GM21381 (cell line): ENCODE measurements around the gene CARD19.

Source experiments
- ATAC-seq: cut with Tn5 transposase; IDR thresholded peaks from one replicate; pipeline ENCODE4 v1.9.1; 2021; ENCODE audit warnings: mild to moderate bottlenecking, moderate library complexity; ENCODE audit not compliant: unreplicated experiment

The CARD19 gene

DNA sequence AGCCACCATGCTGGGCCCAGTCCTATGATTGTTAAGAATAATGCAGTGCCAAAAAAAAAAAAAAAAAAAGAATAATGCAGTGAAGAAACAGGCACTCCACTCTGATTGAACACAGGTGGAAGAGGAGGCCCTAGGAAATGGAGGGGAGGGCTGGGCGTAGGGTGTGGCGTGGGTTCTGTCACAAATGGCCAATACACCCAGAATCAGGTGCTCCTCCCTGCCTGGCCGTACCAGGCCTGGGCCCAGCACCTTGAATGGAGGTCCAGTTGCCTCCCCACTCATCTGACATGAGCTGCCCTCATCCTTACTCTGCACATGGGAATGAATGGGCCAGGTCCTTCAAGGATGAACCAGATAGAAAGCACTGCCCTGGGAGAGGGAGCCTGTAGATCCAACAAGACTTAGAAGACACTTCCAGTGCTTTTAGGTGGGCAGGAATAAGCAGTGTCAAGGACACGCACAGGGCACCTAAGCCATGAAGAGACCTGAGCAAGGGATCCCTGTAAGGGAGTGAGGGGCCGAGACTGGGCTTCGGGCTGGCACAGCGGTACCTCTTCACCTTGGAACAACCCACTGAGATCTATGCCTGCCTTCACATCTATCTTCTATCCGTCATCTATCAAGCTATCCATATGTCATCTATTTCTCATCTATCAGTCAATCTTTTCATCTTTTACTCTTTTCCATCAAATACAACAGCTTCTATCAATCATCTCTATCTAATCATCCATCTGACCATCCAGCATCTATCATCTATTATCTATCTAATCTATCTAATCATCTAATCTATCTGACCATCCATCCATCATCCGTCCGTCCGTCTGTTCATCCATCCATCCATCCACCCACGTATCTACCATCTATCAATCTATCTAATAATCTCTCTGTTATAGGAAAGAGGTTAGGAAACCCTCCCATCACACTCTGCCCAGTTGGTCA, 22.2 kb downstream of the CARD19 start:
- no peak for ATAC-seq

DNA sequence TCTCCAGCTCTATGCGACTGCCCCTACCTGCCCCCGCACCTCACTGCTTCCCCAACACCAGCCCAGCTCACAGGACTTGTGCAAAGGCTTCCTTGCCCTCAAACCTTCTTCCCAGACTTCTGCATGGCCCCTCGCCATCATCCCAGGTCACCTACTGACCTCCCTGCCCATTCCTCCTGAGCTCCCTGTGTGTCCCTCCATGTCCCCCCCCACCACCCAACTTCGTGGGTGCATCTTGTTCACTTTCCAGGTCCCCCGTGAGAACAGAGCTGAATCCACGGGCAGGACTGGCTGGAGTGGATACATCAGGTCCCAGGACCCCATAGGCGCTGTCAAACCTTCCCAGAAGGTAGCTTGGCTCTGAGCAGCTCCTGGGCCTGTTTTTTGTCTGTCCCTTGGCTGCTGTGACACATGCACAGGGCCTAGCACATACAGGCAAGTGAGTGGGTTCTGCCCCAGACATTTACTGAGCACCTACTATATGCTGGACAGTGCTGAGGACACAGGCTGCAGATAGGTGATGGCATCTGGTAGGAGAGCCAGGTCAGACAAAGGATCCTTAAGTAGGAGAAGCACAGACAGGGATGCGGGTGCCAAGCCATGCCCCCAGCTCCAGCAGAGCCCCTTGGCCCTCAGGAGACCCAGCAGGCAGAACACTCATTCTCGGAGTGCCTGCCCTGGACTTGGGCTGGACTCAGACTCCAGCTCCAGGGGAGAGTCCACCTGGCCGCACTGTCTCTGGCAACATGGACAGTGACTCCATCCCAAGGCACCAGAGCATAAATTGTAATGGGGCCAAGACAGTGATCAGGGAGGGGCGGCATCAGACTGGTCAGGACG, 23.1 kb downstream of the CARD19 start:
- ATAC-seq: no peak

DNA sequence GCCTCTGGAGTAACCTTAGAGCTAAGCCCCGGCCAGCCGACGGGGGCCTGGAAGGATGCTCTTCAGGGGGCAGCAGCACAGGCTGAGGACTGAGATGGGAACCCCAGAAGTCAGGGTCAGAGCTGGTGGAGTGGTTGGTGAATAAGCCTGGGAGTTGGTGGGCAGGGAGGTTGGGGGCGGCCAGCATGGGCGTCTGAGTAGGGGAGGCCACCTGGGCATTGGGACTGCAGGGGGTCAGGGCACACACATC, 23.6 kb downstream of the CARD19 start:
- ATAC-seq: no peak

DNA sequence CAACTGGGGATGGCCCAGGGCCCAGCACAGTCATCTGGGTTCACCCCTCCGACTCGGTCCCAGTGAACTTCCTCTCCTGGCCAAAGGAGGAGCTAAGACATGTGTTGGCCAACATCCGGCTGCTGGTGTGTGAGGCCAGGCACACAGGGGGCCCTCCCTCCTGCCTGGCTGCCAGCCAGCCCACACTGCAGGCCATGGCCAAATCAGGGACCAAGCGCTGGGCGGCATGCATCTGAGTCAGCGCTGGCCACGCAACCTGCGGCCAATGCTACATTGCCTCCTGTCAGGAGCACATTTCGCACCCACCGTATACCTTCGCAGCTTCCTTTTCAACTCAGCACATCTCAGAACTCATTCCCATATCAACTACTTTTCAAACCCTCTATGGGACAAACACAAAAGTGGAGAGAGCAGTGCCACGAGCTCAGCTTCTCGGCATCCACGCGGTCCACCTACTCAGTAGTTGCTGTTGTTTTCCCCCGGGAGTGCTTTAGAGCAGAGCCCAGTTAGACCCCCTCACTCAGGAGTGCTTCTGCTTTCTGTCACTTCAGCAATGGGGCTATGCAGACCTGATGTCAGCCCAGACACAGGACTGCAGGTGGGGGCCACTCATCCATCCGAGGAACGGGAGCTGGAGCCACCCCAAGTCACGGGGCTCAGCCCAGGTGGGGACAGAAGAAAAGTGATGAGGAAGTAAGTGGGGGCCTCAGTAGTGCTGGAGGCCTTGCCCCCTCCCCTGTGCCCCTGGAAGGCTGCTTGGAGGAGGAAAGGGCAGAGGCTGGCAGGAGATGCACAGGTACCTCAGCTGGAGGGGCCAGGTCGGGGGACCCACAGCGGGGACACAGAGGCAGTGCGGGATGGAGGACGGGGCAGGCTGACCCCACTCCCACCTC, 24.2 kb downstream of the CARD19 start:
- ATAC-seq: peak; percentile 85

DNA sequence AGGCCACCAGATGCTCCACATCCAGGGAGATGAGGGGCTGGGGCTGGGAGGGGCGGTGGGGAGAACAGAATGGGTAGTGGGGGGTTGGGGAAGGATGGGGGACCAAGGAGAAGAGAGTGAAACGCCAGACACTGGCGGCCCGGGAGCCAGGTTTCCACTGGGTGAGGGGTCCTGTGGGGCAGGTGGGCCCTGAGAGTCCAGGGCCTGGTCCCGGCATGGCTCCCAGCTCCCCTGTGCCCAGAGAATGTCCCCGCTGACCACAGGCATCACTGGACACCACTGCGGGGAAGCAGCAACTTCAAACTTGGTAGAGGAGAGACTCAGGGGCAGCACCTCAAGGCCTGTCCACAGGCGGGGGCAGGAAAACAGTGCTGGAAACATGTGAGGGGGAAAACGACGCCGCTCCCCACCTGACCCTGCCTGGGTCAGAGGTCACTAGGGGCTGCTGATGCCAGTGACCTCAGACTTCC, 24.9 kb downstream of the CARD19 start:
- ATAC-seq: no peak

DNA sequence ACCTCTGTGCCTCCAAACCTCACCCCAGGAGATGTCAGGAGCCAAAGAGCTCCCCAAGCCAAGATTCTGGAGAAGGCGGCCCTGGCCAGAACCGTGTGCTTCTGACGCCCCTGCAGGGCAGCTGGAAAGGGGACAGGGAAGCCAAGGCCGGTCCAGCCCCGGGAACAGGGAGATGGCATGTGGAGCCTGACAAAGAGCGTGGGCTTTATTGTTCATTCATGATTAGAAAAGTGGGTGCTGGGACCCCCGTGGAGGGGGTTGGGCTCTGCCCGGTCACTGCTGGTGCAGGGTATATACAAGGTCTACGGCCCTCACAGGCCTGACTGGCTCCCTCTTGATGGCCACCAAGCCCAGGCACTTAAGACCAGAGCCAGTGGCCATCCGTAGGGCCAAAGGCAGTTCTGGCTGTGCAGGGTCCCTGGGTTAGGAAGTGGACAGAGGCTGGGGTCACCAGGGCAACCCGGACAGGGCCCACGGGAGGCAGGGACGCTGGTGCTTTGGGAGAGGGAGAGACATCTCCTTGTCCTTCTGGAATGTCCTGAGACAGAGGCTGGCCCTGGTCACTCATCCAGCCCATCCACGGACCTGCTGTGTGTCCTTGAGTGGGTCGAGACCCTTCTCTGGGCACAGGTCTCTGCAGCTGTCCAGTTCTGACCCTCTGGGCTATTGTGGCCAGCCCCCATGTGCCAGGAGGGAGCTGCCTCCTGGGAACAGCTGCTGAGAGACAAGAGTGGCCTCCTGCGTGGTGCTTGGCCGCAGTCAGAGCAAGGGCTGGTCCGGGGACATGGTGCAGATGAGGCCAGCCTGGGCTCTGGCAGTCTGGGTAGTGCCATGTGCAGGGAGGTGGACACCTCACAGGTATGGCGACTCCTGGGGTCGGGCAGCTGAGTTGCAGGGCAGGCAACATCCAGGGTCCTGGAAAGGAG, 25.6 kb downstream of the CARD19 start:
- no peak for ATAC-seq

DNA sequence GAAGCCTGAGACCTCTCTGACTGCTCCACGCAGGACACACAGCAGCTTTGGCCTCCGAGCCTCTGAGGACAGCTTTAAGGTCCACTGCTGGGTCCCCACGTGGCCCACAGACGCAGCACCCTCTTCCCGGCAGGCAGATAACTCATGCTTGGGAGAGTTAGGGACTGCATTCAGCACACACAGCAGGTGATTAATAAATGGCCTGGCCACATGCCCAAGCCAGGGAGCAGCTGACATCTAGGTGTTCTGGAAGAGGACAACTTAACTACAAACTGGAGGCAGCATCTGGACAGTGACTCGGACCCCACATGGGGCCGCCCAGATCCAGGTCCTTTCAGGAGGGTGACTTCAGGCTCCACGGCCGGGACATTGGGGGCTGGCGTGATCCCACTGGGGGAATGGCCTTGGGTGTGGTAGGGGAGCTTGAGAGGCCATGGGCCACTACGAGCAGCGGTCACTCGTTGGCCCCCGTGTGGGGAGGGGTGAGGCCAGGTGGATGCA, 26.8 kb downstream of the CARD19 start:
- no peak for ATAC-seq

DNA sequence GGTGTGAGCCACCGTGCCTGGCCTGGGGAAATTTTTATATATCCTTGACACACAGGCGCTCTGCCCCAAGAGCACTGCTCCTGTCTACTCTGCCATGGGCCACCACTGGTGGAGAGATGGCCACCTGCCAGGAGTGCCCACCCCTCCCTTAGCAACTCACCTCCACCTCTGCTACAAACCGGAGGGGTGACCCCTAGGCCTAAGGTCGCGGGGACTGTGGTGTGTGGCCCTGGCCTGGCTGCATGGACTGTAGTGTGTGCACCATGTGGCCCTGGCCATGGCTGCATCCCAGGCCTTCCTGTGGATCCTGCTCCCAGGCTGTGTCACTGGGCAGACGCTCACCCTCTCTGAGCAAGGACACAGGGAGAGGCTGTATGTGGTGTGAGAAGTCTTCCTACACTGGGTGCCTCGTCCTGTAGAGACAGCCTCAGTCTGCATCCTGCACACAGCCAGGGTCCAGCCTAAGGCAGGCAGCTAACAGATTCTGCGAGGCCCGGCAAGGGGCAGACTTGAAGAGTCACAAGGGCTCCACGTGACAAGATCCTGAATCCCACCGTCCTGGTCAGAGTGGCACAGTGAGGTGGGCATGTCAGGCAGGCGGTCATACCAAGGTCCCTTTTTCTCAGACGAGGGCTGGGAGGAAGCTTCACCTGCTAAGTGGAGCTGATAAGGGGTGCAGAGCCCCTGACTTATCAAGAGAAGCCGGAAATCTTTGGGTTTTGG, 27.7 kb downstream of the CARD19 start:
- no peak for ATAC-seq

DNA sequence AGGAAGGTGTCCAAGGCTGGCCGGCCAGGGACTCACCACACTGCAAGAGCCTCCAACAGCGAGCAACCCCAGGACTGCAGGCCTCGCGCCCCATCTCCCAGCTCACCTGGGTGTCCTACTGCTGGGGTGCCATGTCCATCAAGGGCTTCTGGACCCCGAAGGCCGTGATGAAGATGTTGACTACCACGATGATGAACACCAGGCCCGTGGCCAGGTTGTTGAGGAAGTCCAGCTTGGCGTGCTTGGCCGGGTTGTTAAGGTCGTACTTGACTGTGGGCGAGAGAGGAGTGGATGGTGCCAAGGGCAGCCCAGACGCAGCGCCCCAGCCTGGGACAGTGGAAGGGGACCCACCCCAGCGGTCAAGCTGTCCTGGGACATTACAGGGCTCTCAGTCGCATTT, 28.8 kb downstream of the CARD19 start:
- ATAC-seq: no peak

DNA sequence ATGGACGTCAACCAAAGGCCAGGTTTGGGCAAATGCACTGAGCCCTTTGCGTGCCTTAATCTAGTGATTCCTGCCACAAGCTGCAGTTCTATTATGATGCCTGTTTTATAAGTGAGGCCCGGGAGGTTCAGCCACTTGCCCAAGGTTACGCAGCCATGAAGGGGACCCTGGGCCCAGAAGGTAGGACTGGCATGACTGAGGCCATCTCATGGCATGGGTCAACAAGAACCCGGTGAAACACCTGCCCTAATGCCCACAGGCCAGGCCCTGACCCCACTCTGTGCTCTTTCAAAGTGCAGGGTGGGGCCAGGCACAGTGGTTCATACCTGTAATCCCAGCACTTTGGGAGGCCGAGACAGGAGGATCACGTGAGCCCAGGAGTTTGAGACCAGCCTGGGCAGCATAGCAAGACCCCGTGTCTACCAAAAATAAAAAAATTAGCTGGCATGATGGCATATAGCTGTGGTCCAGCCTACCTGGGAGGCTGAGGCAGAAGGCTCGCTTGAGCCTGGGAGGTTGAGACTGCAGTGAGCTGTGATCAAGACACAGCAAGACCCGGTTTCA, 29.4 kb downstream of the CARD19 start:
- ATAC-seq: no peak

DNA sequence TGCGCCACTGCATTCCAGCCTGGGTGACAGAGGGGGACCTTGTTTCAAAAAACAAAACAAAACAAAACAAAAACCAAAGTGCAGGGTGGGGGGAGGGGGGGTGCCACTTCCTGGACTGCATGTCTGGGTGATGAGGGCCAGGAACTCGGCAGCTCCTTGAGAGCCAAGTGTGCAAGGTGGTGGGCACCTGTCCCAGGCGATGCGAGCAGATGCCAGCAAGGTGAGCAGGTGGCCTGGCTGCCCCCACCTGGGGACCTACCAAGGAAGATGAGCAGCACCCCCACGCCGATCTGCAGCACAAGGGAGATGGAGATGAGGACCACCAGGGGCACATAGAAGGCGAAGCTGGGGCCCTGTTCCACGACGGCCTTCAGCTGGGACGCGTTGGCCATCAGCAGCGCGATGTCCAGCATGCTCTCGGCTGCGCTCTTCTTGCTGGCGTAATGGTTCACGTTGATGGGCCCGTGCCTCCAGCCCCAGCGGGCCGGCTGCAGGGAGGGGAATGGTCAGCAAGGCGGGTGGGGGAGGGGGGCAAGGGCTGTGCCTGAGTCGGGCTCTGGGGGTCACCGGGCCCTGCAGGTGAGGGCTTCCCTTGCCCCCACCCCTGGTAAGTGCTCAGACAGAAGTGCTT, 30.2 kb downstream of the CARD19 start:
- no peak for ATAC-seq

DNA sequence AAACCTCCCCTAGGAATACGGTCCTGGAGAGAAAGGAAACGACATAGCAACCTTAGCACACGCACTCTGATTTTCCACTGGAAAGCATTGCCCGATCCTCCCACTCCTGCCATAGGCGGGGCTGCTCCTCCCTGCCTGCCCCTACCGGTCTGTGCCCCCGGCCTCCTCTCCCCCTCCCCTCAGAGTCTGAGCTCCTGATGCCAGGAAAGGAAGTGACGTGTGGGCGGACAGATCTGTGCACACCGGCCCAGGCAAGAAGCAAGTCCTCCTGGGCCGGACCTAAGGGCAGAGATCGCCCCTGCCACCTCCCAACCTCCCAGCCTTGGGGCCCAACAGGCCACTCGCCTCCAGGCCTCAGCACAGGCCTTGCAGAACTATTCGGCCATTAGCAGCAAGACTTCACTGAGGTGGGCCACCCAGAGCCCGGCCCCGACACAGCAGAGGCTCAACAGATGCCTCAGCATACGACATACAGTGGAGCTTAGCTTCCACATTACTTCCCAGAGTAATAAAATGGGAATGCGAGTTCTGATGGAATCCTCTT, 30.9 kb downstream of the CARD19 start:
- ATAC-seq: no peak

DNA sequence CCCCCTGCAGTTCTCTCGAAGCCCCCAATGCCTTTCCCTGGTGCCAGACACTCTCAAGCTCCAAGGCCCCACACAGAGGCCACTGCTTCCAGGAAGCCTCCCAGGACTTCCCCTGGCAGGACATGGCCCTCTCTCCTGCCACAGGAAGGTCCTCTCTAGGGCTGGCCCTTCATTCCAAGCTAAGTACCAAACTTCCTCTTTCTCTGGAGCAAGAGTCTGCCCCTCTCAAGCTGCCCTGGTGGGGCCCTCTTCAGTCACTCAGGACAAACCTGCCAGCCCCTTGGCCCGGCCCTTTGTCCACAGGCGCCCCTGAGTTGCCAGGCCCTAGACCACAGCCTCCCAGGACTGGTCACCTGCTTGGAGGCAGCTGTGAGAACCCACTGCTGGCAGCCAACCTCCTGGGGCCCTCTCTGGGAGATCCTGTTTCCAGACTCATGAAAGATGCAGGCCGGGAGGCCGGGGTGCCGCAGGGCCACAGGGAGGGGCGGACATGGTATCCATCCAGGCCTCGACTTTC, 31.4 kb downstream of the CARD19 start:
- no peak for ATAC-seq

DNA sequence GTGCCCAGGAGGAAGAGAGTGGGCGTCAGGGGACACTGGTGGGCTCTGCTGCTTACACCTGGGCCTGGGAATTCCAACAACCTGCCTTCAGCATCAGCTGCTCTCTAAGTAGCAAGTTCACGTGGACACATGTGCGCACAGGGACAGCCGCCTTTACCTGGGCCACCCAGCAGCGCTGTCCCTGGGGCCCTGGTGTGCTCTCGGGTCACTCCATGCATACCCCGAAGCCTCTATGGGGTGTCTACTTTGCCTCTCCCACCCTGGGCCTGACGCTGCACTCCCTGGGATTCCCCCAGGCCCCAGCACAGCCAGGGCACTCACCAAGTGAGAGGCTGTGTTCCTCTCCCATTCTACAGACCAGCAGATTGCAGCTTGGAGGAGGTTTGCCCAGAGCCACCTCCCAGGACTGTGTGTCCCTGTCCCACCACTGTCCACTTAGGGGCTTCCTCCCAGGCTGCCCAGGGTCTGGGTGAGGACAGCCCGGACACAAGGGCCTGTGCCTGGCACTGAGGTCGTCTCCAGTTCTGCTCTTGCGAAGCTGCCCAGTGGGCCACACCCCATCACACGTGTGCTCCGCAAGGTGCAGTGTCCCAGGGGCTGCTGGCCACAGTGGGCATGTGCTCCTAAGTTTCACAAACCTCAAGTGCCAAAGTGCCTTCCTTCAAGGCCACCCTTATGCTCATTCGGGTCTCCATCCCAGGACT, 32.1 kb downstream of the CARD19 start:
- ATAC-seq: no peak

DNA sequence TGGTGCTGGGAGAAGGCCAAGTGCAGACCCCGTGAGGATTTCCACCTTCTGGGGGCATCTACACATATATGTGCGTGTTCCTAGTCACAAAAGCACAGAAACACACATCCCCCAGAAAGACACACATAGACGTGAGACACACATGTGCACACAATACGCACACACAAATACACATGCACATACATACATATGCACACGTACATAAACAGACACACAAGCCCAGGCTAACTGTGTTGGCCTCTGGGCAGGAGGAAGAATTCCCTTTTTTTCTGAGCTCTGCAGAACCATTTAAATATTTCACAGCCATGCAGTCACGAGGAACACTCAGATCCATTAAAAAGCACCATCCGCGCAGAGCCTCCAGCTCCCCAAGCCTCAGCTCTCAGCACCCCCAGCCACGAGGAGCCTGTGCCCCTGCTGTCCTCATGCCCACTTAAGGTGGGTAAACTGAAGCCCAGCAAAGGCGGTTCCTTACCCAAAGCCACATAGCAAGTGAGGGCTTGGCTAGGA, 32.8 kb downstream of the CARD19 start:
- ATAC-seq: no peak

DNA sequence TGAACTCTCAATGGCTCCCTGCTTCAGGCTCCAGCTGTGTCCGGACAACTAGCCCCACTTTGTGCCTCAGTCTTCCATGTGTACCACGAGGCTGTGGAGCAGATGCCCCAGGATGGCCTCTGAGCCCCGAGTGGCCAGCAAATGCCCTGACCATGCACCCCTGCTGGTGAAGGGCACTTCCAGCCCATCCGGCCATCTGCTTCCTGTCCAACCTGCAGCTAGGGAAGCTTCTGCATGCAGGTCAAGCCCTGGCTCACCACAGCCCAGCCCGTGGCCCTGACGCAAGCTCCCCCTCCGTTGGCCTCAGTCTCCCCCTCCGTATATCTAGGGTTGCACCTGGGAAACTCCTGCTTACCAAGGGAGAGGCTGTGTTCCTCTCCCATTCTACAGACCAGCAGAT, 33.3 kb downstream of the CARD19 start:
- ATAC-seq: no peak
